OCI-LY7 (cell line): Measurements from ENCODE around the gene OR2T29.

ENCODE experiments used
- EZH2phosphoT487 ChIP-seq: fragments of 200-600 bp; sonication (generic); IDR thresholded peaks from 2 replicates; pipeline ENCODE4 v1.6.1; 2018; ENCODE audit warnings: low read depth, borderline replicate concordance, mild to moderate bottlenecking, mixed run types, antibody characterized with exemption, low read length, moderate library complexity, mixed read lengths
- TF ChIP-seq, protein P1 (sequence below): fragments of 200-600 bp; sonication (generic); conservative IDR thresholded peaks from 2 replicates; pipeline ENCODE4 v1.5.1; 2014; ENCODE audit warnings: mild to moderate bottlenecking, antibody characterized with exemption, low read length, moderate library complexity, mixed read lengths

DNA sequence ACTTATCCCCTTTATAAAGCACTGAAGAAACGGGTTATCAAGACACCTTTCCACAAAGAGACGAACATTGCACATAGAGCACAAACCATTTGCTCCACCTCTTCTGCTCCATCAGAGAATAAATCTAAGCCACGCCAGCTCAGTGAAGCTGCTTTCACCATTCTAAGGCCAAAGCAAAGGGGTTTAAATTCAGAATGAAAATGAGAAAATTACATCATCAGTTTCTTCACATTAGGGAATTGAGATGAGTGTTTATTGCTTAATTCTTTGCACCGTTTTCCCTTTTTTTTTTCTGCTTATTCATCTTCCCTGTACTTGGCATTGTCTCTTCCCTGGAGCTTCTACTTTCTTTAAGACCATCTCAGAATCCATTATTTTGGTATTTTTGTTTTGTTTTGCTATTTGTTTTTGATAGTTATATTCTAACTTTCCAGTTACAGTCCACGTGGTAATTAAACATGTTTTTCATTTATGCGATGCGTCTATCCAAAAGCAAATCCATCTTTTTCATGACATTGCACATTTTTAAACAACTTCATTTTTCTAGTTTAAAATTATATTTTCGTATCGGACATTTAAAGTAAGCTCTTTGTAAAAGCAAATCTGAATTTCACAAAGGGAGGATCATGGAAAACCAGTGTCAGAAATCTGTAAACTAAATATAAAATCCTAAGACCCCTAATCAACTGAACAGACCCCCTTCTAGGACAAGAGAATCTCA is 13.8 kb upstream of the OR2T29 start:
- TF ChIP-seq, protein P1, sequence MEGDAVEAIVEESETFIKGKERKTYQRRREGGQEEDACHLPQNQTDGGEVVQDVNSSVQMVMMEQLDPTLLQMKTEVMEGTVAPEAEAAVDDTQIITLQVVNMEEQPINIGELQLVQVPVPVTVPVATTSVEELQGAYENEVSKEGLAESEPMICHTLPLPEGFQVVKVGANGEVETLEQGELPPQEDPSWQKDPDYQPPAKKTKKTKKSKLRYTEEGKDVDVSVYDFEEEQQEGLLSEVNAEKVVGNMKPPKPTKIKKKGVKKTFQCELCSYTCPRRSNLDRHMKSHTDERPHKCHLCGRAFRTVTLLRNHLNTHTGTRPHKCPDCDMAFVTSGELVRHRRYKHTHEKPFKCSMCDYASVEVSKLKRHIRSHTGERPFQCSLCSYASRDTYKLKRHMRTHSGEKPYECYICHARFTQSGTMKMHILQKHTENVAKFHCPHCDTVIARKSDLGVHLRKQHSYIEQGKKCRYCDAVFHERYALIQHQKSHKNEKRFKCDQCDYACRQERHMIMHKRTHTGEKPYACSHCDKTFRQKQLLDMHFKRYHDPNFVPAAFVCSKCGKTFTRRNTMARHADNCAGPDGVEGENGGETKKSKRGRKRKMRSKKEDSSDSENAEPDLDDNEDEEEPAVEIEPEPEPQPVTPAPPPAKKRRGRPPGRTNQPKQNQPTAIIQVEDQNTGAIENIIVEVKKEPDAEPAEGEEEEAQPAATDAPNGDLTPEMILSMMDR = no peak
- no peak for TF ChIP-seq EZH2phosphoT487
